GM04503 (cell line): ENCODE measurements around the gene CCDC137.
"Not testable (repeated sequence)": the region's sequence is repeated elsewhere in the genome, so short reads cannot be mapped to it uniquely, and the experiment has no call there.

Experiments used
- DNase-seq: peaks from one replicate; pipeline ENCODE4 v3.0.0-alpha.2; 2012; ENCODE audit warnings: low read depth

The CCDC137 gene

GRCh38 chr17:81650951-81651350 lies 15.6 kb upstream of the CCDC137 start:
- no peak for DNase-seq

GRCh38 chr17:81651692-81652091 lies 14.8 kb upstream of the CCDC137 start:
- DNase-seq: peak; percentile 73

- DNase-seq: no peak
Measured at GRCh38 chr17:81652906-81653771, 13.4 kb upstream of the CCDC137 start.

DNA sequence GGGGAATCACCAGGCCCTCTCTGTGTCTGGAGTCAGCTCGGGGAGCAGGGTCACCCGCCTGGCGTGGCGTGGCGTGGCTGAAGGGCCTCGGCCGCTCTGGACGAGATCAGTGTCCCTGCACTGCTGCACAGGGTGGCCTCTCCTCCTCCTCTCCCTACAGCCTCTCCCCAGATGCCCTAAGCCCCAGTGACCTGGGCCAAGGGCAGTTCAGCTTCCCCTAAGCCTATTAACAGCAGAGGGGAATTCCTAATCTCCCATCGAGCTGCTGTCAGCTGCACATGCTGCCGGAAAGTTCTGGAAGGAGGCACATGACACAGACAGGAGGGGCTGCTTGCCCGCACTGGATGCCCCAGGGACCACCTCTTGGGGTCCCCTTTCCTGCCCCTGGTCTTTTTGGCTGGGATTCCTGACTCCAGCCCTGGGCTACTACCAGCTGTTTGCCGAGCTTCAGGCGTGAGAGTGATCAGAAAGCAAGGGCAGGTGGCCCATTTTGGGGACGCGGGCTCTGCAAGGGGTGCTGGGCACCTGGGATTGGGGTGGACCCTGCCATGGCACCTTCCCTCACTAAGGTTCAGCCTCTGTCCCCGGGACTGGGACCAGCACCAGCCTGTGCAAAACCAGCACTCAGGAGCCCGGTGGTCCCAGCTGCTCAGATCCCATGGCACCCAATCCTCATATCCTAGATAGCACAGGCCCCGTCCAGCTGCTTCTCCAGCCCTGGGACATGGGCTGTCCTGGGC lies 11.0 kb upstream of the CCDC137 start:
- no peak for DNase-seq

- DNase-seq: no peak
Measured at GRCh38 chr17:81656118-81656743, 10.3 kb upstream of the CCDC137 start, which contains the start of gene PDE6G. Gene PDE6G, minus strand, starts transcription at chr17:81656542. Its CDS starts 3,237 bp downstream, at chr17:81653305.

- no peak for DNase-seq
Measured at GRCh38 chr17:81656835-81657234, 9.7 kb upstream of the CCDC137 start.

GRCh38 chr17:81659038-81659437 lies 7.5 kb upstream of the CCDC137 start:
- no peak for DNase-seq

GRCh38 chr17:81660441-81660840 lies 6.1 kb upstream of the CCDC137 start:
- no peak for DNase-seq

DNA sequence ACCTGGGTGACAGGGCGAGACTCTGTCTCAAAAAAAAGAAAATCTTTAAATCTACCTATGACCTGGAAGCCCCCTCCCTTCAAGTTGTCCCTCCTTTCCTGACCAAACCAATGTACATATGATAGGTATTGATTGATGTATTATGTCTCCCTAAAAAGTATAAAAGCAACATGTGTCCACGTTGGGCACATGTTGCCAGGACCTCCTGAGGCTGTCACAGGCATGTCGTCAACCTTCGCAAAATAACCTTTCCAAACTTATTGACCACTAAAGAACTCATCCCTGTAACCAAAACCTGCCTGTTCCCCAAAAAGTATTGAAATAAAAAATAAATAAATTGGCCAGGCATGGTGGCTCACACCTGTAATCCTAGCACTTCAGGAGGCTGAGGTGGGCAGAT lies 4.5 kb upstream of the CCDC137 start:
- no peak for DNase-seq

DNA sequence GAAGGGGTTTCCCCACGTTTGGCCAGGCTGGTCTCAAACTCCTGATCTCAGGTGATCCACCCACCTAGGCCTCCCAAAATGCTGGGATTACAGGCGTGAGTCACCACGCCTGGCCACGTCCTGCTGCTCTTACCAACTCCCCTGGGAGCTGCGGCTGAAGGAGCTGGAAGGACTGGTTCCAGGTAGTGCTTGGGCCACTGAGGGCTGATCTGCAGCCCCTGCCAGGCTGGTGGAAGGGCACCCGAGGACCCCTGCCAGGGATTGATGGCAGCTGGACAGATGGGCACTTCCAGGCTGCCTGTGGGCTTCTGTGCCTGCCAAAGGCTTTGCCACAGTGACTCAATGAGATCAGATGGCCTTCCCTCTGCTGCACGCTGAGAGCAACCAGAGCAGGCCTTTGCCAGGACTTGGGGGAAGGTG lies 2.5 kb upstream of the CCDC137 start:
- DNase-seq: no peak

- DNase-seq: no peak
Measured at GRCh38 chr17:81665205-81666091, 1.1 kb upstream of the CCDC137 start.

DNA sequence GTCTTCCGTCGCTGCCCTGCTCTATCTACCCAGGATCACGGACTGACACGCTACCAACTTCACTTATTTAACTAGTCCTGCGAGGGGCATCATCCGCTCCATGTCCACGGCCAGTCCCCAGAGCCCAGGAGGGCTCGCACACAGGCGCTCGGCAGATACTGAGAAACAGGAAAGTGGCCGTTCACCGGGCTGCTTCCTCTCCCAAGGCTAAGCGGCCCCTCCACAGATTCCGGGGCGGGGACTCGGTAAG lies 520 bp upstream of the CCDC137 start:
- no peak for DNase-seq

- no peak for DNase-seq
Measured at GRCh38 chr17:81667754-81668153, 1.2 kb downstream of the CCDC137 start.

GRCh38 chr17:81672504-81672903 lies 6.0 kb downstream of the CCDC137 start:
- no peak for DNase-seq

DNA sequence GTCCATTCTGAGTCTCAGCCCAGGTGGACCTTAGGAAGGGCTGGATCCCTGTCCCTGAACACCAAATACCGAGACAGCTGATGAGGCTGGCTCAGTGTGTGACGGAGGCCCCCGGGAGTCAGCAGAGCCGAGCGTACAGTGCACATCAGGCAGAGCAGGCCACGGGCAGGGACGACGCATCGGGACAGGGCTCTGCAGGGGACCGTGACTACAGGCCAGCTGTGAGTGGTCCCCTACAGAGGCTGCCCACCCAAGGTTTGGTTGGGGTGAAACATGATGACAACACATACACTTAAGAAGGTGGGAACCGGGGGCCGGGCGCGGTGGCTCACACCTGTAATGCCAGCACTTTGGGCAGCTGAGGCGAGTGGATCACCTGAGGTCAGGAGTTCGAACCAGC lies 6.4 kb downstream of the CCDC137 start:
- DNase-seq: no peak

GRCh38 chr17:81673561-81674258 lies 7.2 kb downstream of the CCDC137 start:
- DNase-seq: no peak

- DNase-seq: not testable (repeated sequence)
Measured at GRCh38 chr17:81675515-81676221, 9.1 kb downstream of the CCDC137 start.

GRCh38 chr17:81676906-81677305 lies 10.4 kb downstream of the CCDC137 start:
- no peak for DNase-seq

- DNase-seq: no peak
Measured at GRCh38 chr17:81680150-81680549, 13.6 kb downstream of the CCDC137 start.

GRCh38 chr17:81681672-81682071 lies 15.1 kb downstream of the CCDC137 start:
- DNase-seq: no peak
